ENCODE measurements around the gene TMEM187. TPM values are rescaled to one million over a fixed set of nuclear protein-coding genes. Genes with fewer than 3 reads are reported as not detected.

Gene TMEM187
- total and polyA plus RNA-seq, 12 donors, result 3.4 to 13.2 (median 7.5) TPM

GRCh38 chrX:153958605-153959004, 13.9 kb upstream of the TMEM187 start:
- Histone ChIP-seq H3K27ac (no peak overlapping the region), H3K9me3 (no peaks in the 10 kb centered on the region), H3K4me3 (no peak overlapping the region), H3K36me3 (peaks cover 0 to 100% (median 10%) of the 10 kb centered on the region in 9 donors), H3K4me1 (peaks cover 0 to 1% (median 0%) of the 10 kb centered on the region in 9 donors), H3K27me3 (peaks cover 0 to 13% (median 0%) of the 10 kb centered on the region in 7 donors)
- no peak for TF ChIP-seq CTCF (IDR thresholded peaks at IDR 0.05)
- ATAC-seq, result no peak
- DNase-seq, result no peak
- 91 to 96% methylated on average over 9 to 13 of the region's 14 CpGs for WGBS, 2 donors
- intact Hi-C loops (cut with DNase I), result loop anchor here in 2 of 10 donors (10.0 kb wide), 2 partner anchors 194 to 994 kb away; partner anchors contain the start of gene PLXNB3 (in 1 of the 2)

GRCh38 chrX:153959649-153960048, 12.9 kb upstream of the TMEM187 start:
- H3K9me3 ChIP-seq, result no peaks in the 10 kb centered on the region
- peaks cover 0 to 5% (median 0%) of the 10 kb centered on the region in 9 donors for H3K4me1 ChIP-seq
- intact Hi-C loops (cut with DNase I), result loop anchor here in 2 of 10 donors (10.0 kb wide), 2 partner anchors 195 to 995 kb away; partner anchors contain the start of gene PLXNB3 (in 1 of the 2)
- no peak for TF ChIP-seq CTCF (IDR thresholded peaks at IDR 0.05)
- peaks cover 0 to 13% (median 0%) of the 10 kb centered on the region in 7 donors for H3K27me3 ChIP-seq
- WGBS, 2 donors, result 90 to 91% methylated on average over 15 of the region's 15 CpGs
- DNase-seq (no peak), ATAC-seq (no peak)
- no peak overlapping the region for H3K4me3 ChIP-seq
- H3K27ac ChIP-seq, result no peak overlapping the region
- H3K36me3 ChIP-seq, result peaks cover 0 to 100% (median 10%) of the 10 kb centered on the region in 9 donors

GRCh38 chrX:153960077-153960476, 12.5 kb upstream of the TMEM187 start:
- no peak for DNase-seq
- Histone ChIP-seq H3K9me3 (no peaks in the 10 kb centered on the region), H3K4me3 (no peak overlapping the region), H3K36me3 (peaks cover 0 to 95% (median 10%) of the 10 kb centered on the region in 9 donors), H3K4me1 (peaks cover 0 to 9% (median 0%) of the 10 kb centered on the region in 9 donors), H3K27ac (no peak overlapping the region), H3K27me3 (peaks cover 0 to 13% (median 0%) of the 10 kb centered on the region in 7 donors)
- intact Hi-C loops (cut with DNase I), result no loop called here
- no peak for ATAC-seq
- 96 to 97% methylated on average over 16 of the region's 16 CpGs for WGBS, 2 donors
- no peak for TF ChIP-seq CTCF (IDR thresholded peaks at IDR 0.05)

GRCh38 chrX:153960786-153961185, 11.8 kb upstream of the TMEM187 start:
- intact Hi-C loops (cut with DNase I), result no loop called here
- Histone ChIP-seq H3K27ac (no peak overlapping the region), H3K4me3 (no peak overlapping the region)

More at GRCh38 chrX:153960786-153961185, 11.8 kb upstream of the TMEM187 start:
- DNase-seq (no peak), ATAC-seq (no peak)
- Histone ChIP-seq H3K4me1 (peaks cover 0 to 17% (median 4%) of the 10 kb centered on the region in 9 donors), H3K27me3 (peaks cover 0 to 13% (median 0%) of the 10 kb centered on the region in 7 donors), H3K9me3 (no peaks in the 10 kb centered on the region), H3K36me3 (peaks cover 0 to 88% (median 10%) of the 10 kb centered on the region in 9 donors)
- 88 to 95% methylated on average over 22 of the region's 22 CpGs for WGBS, 2 donors
- TF ChIP-seq CTCF (IDR thresholded peaks at IDR 0.05), result no peak
